H1 (cell line): ENCODE results near the gene WDR26.

Source experiments
- RNF2 ChIP-seq: fragments of 200-900, 300-1000 bp; sonication (generic); IDR thresholded peaks from 2 replicates; pipeline ENCODE4 v1.7.1; 2016; ENCODE audit warnings: borderline replicate concordance, low read depth, mild to moderate bottlenecking, antibody characterized with exemption, low read length; ENCODE audit not compliant: poor library complexity, severe bottlenecking; ENCODE audit errors: missing control alignments
- ZNF274 ChIP-seq: IDR thresholded peaks from 2 replicates; pipeline ENCODE4 v1.7.0; 2012; ENCODE audit warnings: low read length, borderline replicate concordance; ENCODE audit errors: extremely low read depth

DNA sequence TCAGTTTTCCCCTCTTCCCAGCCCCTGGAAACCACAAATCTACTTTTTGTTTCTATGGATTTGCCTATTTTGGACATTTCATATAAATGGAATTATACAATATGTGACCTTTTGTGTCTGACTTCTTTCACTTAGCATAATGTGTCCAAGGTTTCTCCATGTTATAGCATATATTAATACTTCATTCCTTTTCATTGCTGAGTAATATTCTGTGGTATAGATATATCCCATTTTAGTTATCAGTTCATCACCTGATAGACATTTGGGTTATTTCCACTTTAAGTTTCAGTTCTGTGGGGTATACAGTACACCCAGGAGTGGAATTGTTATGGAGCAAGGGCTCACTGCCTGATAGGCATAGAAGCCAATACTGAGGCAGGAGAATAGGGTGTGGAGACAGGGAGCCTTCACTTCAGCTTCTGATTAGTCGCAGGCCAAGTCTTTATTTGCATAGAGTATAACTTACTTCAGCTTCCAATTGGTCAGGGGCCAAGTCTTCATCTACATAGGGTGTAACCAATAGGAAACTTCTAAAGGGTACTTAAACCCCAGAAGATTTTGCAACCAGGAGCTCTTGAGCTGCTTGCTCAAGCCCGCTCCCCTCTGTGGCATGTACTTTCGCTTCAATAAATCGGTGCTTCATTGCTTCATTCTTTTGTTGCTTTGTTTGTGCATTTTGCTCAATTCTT is 96.3 kb downstream of the WDR26 start:
- TF ChIP-seq ZNF274 (no peak), RNF2 (no peak)
